ENCODE measurements around the gene SRSF7. TPM values are rescaled to one million over a fixed set of nuclear protein-coding genes. Genes with fewer than 3 reads are reported as not detected.

The SRSF7 gene
- total RNA-seq, 1 experiment from 2014 or later: 299 TPM

- TF ChIP-seq E2F5 (CRISPR knock-in tag; IDR thresholded peaks at IDR 0.05) (no peak), ZNF532 (CRISPR knock-in tag; IDR thresholded peaks at IDR 0.05; ENCODE audit: borderline replicate concordance) (no peak), ARID4B (CRISPR knock-in tag; IDR thresholded peaks at IDR 0.05; ENCODE audit: borderline replicate concordance) (no peak), ERG (CRISPR knock-in tag; IDR thresholded peaks at IDR 0.05) (no peak), ATF1 (CRISPR knock-in tag; IDR thresholded peaks at IDR 0.05) (no peak), ZNF671 (CRISPR knock-in tag; IDR thresholded peaks at IDR 0.05) (no peak), STAT6 (CRISPR knock-in tag; conservative IDR thresholded peaks at IDR 0.05; ENCODE audit: low read depth) (no peak), USF1 (CRISPR knock-in tag; IDR thresholded peaks at IDR 0.05) (no peak), MAX (CRISPR knock-in tag; IDR thresholded peaks at IDR 0.05) (no peak), ZNF425 (CRISPR knock-in tag; conservative IDR thresholded peaks at IDR 0.05) (no peak)
These were observed 3.3 kb downstream of the SRSF7 start (continued) for GRCh38 chr2:38747819-38748218.

Measured in WTC11 (cell line).